Neural cell (in vitro differentiated cells): Measurements from ENCODE around the gene CREBL2. TPM values are rescaled to one million over a fixed set of nuclear protein-coding genes. Genes with fewer than 3 reads are reported as not detected.

Source experiments
- H2AFZ ChIP-seq: fragments of 200-600, 300-800 bp; sonication (generic), shearing (Covaris generic); 2 replicates; pipeline ENCODE4 v1.6.0; 2014; ENCODE audit warnings: low read depth, mild to moderate bottlenecking, antibody characterized with exemption, low read length, moderate library complexity
- H3F3A ChIP-seq: fragments of 200-600 bp; shearing (Covaris generic); 2 replicates; pipeline ENCODE4 v1.6.1; 2016; ENCODE audit warnings: mild to moderate bottlenecking, moderate library complexity, mixed read lengths, antibody characterized with exemption, low read length; ENCODE audit not compliant: insufficient read depth, poor library complexity, severe bottlenecking
- H3K27ac ChIP-seq: fragments of 200-600, 300-800 bp; sonication (generic), shearing (Covaris generic); 2 replicates; pipeline ENCODE4 v1.5.1; 2014; ENCODE audit warnings: mild to moderate bottlenecking, low read length, moderate library complexity
- H3K27me3 ChIP-seq: fragments of 300-800, 200-600 bp; sonication (generic), shearing (Covaris generic); 2 replicates; pipeline ENCODE4 v1.6.0; 2014; ENCODE audit warnings: mild to moderate bottlenecking, low read depth, low read length, moderate library complexity; ENCODE audit not compliant: insufficient read depth
- H3K36me3 ChIP-seq: fragments of 300-800, 200-600 bp; sonication (generic), shearing (Covaris generic); 2 replicates; pipeline ENCODE4 v1.5.1; 2014; ENCODE audit warnings: mild to moderate bottlenecking, antibody characterized with exemption, low read length, moderate library complexity; ENCODE audit not compliant: insufficient read depth
- H3K4me2 ChIP-seq: fragments of 300-800, 200-600 bp; sonication (generic), shearing (Covaris generic); 2 replicates; pipeline ENCODE4 v1.6.0; 2014; ENCODE audit warnings: mild to moderate bottlenecking, low read length
- H3K4me3 ChIP-seq: fragments of 300-800, 200-600 bp; sonication (generic), shearing (Covaris generic); 2 replicates; pipeline ENCODE4 v1.5.1; 2014; ENCODE audit warnings: mild to moderate bottlenecking, low read length, moderate library complexity
- H3K79me2 ChIP-seq: fragments of 200-600 bp; shearing (Covaris generic); replicated peaks from 2 replicates; pipeline ENCODE4 v1.6.0; 2014; ENCODE audit warnings: mild to moderate bottlenecking, low read length, moderate library complexity; ENCODE audit not compliant: insufficient read depth
- H3K9ac ChIP-seq: fragments of 300-800, 200-600 bp; sonication (generic), shearing (Covaris generic); 2 replicates; pipeline ENCODE4 v1.6.1; 2016; ENCODE audit warnings: mild to moderate bottlenecking, low read length, mixed read lengths
- H3K9me2 ChIP-seq: fragments of 200-600 bp; shearing (Covaris generic); 2 replicates; pipeline ENCODE4 v1.6.1; 2016; ENCODE audit warnings: mild to moderate bottlenecking, low read length, mixed read lengths; ENCODE audit not compliant: insufficient read depth
- H3K9me3 ChIP-seq: fragments of 200-600, 300-800 bp; sonication (generic), shearing (Covaris generic); 2 replicates; pipeline ENCODE4 v1.6.1; 2016; ENCODE audit warnings: mild to moderate bottlenecking, mixed run types, low read length, moderate library complexity, mixed read lengths
- H4K20me1 ChIP-seq: fragments of 200-600 bp; shearing (Covaris generic); 2 replicates; pipeline ENCODE4 v1.6.1; 2016; ENCODE audit warnings: mild to moderate bottlenecking, mixed run types; ENCODE audit not compliant: insufficient read depth
- CTCF ChIP-seq: fragments of 450-650 bp; IDR thresholded peaks from 2 replicates; pipeline ENCODE4 v1.5.1; 2014; ENCODE audit warnings: antibody characterized with exemption, mild to moderate bottlenecking, moderate library complexity; ENCODE audit not compliant: poor library complexity, severe bottlenecking
- EP300 ChIP-seq: fragments of 450-650 bp; conservative IDR thresholded peaks from 2 replicates; pipeline ENCODE4 v1.6.1; 2014; ENCODE audit warnings: antibody characterized with exemption, mild to moderate bottlenecking, moderate library complexity; ENCODE audit not compliant: poor library complexity, severe bottlenecking
- EZH2 ChIP-seq: fragments of 200-600, 300-800 bp; shearing (Covaris generic), sonication (generic); IDR thresholded peaks from 2 replicates; pipeline ENCODE4 v1.6.1; 2014; ENCODE audit warnings: antibody characterized with exemption, low read length, borderline replicate concordance, mild to moderate bottlenecking; ENCODE audit not compliant: insufficient read depth, poor library complexity, severe bottlenecking
- MXI1 ChIP-seq: fragments of 450-650 bp; conservative IDR thresholded peaks from 2 replicates; pipeline ENCODE4 v1.6.1; 2014; ENCODE audit warnings: antibody characterized with exemption, mild to moderate bottlenecking; ENCODE audit not compliant: poor library complexity, severe bottlenecking
- POLR2AphosphoS5 ChIP-seq: IDR thresholded peaks from 2 replicates; pipeline ENCODE4 v1.6.1; 2012
- RAD21 ChIP-seq: fragments of 450-650 bp; conservative IDR thresholded peaks from 2 replicates; pipeline ENCODE4 v1.6.1; 2014; ENCODE audit warnings: antibody characterized with exemption, mild to moderate bottlenecking, moderate library complexity
- REST ChIP-seq: IDR thresholded peaks from 2 replicates; pipeline ENCODE4 v1.6.1; 2012; ENCODE audit warnings: borderline replicate concordance
- TAF1 ChIP-seq: IDR thresholded peaks from 2 replicates; pipeline ENCODE4 v1.6.1; 2012; ENCODE audit warnings: low read depth
- polyA plus RNA-seq: library from polyadenylated mRNA; depleted of rRNA; stranded (reverse); fragments of >200 nt; gene quantifications from 2 replicates; pipeline ENCODE4 v1.2.3, GENCODE V29; 2014

CREBL2 gene
- polyA plus RNA-seq, 1 donor from 2014 or later = 29.9 TPM

GRCh38 chr12:12682284-12682683, 70.6 kb downstream of the CREBL2 start:
- Histone ChIP-seq H3K79me2 (peaks cover 60% of the 10 kb centered on the region), H2AFZ (no peak overlapping the region), H3K27ac (peak overlapping the region; percentile 18), H3K4me3 (peak overlapping the region; percentile 81), H3K27me3 (no peaks in the 10 kb centered on the region), H3K9me3 (no peaks in the 10 kb centered on the region), H3F3A (peaks cover 11% of the 10 kb centered on the region), H4K20me1 (no peaks in the 10 kb centered on the region), H3K9ac (peak overlapping the region; percentile 99), H3K36me3 (no peaks in the 10 kb centered on the region), H3K4me2 (peak overlapping the region; percentile 92), H3K9me2 (no peaks in the 10 kb centered on the region)
- TF ChIP-seq EP300 (no peak), RAD21 (no peak), REST (no peak), CTCF (no peak), TAF1 (no peak)

GRCh38 chr12:12683136-12683697, 71.5 kb downstream of the CREBL2 start:
- H3K4me3 ChIP-seq = peak overlapping the region; percentile 81
- H3K4me2 ChIP-seq = peak overlapping the region; percentile 92
- H3K27me3 ChIP-seq = no peaks in the 10 kb centered on the region
- H3K79me2 ChIP-seq = peaks cover 56% of the 10 kb centered on the region
- H3F3A ChIP-seq = peaks cover 11% of the 10 kb centered on the region
- no peaks in the 10 kb centered on the region for H3K9me3 ChIP-seq
- no peaks in the 10 kb centered on the region for H3K36me3 ChIP-seq
- peak overlapping the region; percentile 73 for H2AFZ ChIP-seq
- no peaks in the 10 kb centered on the region for H3K9me2 ChIP-seq
- H3K27ac ChIP-seq = peak overlapping the region; percentile 100
- TF ChIP-seq EZH2 (no peak), MXI1 (no peak), CTCF (no peak), POLR2AphosphoS5 (peak; percentile 27)
- H3K9ac ChIP-seq = peak overlapping the region; percentile 99
- H4K20me1 ChIP-seq = no peaks in the 10 kb centered on the region
